ENCODE results near the gene OCIAD2. TPM values are rescaled to one million over a fixed set of nuclear protein-coding genes. Genes with fewer than 3 reads are reported as not detected.
A peak's percentile ranks its signal among the peaks of the same experiment; 100 is the strongest.
"Not testable (repeated sequence)": the region's sequence is repeated elsewhere in the genome, so short reads cannot be mapped to it uniquely, and the experiment has no call there.

Gene OCIAD2, protein sequence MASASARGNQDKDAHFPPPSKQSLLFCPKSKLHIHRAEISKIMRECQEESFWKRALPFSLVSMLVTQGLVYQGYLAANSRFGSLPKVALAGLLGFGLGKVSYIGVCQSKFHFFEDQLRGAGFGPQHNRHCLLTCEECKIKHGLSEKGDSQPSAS
- 74.6 and 98.3 TPM in 2 replicates for total RNA-seq (2014; rRNA removed; shearing (Covaris generic))

DNA sequence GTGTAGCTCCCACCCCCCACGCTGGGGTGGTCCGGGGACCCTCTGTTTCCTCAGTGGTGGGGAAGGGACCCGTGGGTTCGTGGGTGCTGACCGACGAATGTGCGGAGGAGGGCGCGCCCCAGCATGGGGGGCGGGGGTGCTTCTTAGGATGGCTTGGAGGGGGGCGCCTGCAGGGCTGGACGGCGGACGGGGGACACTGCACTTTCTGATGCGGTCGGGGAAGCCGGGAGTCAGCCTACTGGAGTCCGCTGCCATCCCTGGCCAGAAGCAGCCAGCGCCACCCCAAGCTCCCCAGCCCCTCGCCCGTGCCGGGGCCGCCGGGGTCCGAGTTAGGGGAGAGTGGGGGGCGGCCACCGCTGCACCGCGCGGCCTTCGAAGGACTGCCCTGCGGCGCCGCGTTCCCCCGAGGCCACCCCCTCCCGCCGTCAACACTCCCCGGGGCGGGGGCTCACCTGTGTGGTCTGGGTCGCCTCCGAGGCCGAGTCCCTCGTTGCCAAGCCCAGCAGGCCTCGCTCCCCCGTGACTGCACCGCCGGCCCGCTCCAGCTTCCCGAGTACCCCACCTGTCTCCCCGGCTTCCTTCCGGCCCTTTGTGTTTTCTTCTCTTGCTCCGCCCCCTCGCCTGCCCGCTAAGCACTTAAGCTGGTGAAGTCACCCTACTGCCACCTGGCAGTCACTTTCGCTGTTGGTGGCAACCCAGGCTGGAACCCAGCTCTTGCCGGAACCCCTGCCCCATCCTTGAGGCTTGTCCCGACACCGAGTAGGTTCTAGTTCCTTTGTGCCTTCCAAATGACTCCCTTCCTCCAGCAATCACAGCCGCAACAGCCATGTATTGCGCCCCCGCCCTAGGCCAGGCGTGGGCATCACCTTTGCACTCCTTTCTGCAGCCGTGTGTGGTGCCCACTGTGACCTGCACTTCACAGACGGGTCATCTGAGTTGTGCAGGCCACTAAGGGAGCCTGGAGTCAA, at the start of gene OCIAD2:
Gene OCIAD2, minus strand, starts transcription at position 569 of the 968 bp plus-strand sequence. CDS start 2,225 bp downstream, outside the sequence.
- DNase-seq (ENCODE audit: low read depth), result peak; percentile 82

- no peak for DNase-seq (ENCODE audit: low read depth)
Observed at GRCh38 chr4:48954314-48954713, 47.7 kb upstream of the OCIAD2 start.

DNA sequence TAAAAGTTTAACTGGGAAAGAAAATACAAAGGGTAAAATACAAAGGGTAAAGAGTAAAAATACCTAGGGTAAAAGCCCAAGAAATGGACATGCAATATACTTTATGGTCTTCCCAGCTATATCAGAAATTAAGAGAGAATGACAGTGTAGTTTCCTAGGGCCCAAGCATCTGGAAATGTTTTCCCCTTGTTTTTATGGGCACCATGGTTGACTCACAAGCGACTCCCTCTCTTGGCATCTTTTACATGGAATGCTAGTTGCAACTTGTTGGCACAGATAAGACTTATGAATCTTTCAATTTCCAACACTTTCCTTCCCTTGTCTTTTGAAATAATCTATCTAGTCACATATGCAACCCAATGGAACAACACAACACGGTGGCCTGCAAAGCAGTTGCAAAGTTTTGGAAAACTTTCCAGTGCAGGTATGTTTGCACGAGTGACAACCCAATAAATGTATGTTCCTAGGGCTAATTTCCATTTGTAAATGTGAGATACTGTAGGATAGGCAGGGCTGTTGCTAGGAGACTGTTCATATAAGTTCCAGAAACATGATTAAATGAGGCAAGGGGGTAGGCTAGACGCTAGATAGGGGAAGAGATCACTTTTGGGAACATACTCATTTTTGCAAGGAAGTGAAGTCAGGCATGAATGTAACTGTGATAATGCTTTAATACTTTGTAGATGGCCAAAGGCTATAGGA, 43.1 kb upstream of the OCIAD2 start:
- DNase-seq (ENCODE audit: low read depth), result peak; percentile 72

GRCh38 chr4:48949086-48949485, 42.5 kb upstream of the OCIAD2 start:
- no peak for DNase-seq (ENCODE audit: low read depth)

- DNase-seq (ENCODE audit: low read depth), result no peak
Observed at GRCh38 chr4:48947731-48948130, 41.2 kb upstream of the OCIAD2 start.

DNA sequence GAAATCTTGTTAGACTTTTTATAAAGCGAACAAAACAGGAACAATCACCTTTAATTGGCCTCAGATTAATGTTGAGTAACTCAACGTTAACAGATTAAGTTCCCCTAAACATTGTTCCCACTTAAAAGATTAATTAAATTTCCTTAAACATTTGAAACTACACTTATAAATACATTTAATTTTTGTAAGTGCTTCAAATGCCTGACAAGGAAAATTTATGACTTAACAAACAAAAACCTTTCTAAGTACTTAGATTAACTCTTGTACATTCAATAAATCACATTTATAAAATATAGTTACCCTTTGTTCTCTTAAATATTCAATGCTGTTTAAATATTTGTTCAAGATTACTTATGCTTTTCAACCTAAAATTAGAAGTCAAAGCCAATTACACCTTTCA, 39.4 kb upstream of the OCIAD2 start:
- DNase-seq (ENCODE audit: low read depth), result no peak

DNA sequence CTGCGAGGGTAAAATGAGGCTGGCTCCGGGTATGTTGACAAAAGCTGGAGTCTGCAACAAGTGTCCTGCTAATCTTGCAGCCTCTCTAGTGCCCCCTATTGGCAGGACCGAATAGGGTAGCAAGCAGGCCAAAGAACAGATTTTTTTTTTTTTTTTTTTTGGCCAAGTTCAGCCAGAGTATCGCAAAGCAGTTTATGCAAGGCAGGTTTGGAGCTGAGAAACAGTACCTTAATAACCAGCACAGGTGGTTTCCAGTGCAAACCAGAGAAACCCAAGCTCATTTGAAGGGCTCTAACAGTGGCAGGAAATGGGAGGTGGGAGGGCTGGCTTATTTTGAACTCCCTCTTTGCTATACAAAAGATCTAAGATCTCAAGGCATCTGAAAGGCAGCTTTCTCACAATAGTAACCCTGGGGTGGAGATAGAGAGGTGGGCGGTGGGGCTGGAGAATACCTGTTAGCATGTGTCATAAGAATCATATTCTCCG, 38.2 kb upstream of the OCIAD2 start:
- DNase-seq (ENCODE audit: low read depth), result no peak

DNA sequence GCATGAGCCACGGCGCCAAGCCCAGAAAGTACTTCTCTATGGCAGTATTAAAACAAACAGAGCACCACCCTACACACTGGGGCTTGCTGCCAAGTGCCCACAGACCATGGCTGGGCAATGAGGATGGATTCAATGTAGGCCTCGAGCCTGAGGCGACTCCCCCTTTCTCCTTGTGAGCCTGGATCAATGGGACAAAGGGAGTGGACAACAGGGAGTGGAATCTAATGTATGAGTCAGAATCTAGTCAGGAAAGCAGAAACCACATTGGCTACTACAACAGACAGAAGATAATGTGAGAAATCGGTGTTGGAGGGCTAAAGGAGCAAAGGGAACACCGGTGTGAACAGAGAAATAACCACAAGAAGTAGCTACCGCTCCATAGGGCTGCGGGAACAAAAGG, 37.7 kb upstream of the OCIAD2 start:
- peak; percentile 92 for DNase-seq (ENCODE audit: low read depth)

DNA sequence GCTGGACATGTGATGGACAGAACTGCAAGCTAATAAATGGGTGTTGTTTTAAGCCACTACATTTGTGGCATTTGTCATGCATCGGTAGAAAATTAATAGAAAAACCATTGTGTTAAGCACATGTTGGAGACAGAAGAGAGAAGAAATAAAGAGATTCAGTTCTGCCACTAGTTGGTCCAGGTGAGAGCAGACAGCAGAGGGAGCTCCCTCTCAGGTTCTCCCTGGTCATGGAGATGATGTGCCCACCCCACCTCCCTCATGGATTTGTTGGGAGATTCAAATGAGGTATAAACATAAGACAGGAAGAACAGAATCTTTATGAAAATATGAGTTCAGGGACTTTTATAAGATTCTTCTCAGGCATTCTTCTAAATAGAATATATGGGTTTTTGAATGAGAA, 36.8 kb upstream of the OCIAD2 start:
- peak; percentile 45 for DNase-seq (ENCODE audit: low read depth)

- peak; percentile 94 for DNase-seq (ENCODE audit: low read depth)
Observed at GRCh38 chr4:48939785-48940184, 33.2 kb upstream of the OCIAD2 start.

- no peak for DNase-seq (ENCODE audit: low read depth)
Observed at GRCh38 chr4:48938831-48939230, 32.3 kb upstream of the OCIAD2 start.

- DNase-seq (ENCODE audit: low read depth), result no peak
Observed at GRCh38 chr4:48937033-48937432, 30.5 kb upstream of the OCIAD2 start.

- DNase-seq (ENCODE audit: low read depth), result no peak
Observed at GRCh38 chr4:48931459-48931858, 24.9 kb upstream of the OCIAD2 start.

GRCh38 chr4:48930654-48931053, 24.1 kb upstream of the OCIAD2 start:
- DNase-seq (ENCODE audit: low read depth), result no peak

DNA sequence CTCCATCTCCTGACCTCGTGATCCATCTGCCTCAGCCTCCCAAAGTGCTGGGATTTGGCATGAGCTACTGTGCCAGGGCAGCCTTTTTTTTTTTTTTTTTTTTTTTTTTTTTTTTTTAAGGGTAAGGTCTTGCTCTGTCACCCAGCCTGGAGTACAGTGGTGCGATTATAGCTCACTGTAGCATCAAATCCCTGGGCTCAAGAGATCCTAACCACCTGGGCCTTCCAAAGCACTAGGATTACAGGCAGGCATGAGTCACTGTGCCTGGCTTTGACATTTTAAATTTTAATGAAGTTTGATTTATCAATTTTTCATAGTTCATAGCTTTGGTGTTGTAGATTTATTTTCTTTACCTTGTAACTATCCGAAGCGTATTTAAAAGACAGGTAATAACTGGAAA, 17.8 kb upstream of the OCIAD2 start:
- DNase-seq (ENCODE audit: low read depth), result no peak

- not testable (repeated sequence) for DNase-seq (ENCODE audit: low read depth)
Observed at GRCh38 chr4:48923065-48923464, 16.5 kb upstream of the OCIAD2 start.

DNA sequence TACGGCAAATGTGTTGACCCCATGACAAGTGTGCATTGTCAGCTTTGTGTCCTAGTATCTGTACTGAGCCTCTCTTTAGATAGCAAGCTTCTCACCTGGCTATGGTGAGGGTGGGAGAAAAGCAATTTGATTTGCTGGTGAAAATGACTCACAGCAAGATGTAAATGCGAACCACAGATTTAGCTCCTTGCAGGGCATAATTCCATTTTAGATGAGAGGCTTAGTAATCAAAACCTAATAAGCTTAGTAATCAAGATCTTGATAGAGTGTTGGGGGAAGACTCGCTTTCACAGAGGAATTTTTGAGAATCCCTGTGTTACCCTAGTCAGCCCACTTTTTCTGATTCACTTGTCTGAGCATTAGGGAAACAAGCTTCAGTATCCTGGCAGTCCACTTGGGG, 7.7 kb upstream of the OCIAD2 start:
- DNase-seq (ENCODE audit: low read depth), result peak; percentile 48

DNA sequence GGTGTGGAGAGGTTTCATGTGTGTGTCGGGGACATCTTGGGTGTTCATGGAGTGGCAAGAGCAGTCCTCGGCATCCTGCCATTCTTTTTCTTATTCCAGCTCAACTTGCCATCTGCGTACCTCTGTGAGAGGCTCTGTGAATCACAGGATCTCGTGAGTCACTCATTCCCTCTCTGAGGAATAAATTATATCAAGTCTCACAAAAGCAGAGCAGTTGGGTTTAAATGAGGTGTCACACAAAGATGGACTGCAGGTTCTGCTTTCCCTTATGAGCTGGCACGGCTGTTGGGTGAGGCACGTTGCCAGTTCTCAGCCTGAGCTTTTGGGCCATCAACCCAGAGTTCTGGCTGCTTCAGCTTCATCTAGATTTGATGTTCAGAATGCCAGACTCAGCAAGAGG, 6.8 kb upstream of the OCIAD2 start:
- peak; percentile 98 for DNase-seq (ENCODE audit: low read depth)

DNA sequence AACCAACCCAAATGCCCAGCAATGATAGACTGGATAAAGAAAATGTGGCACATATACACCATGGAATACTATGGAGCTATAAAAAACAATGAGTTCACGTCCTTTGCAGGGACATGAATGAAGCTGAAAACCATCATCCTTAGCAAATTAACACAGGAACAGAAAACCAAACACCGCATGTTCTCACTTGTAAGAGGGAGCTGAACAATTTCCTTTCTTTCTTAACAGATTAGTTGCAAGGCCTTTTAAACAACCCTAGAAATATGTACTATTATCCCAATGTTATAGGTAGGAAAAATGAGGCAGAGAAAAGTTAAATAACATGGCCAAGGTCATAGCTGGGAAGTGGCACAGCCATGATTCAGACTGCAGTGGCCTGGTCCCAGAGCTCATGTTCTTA, 5.8 kb upstream of the OCIAD2 start:
- no peak for DNase-seq (ENCODE audit: low read depth)

GRCh38 chr4:48910511-48910910, 3.9 kb upstream of the OCIAD2 start:
- no peak for DNase-seq (ENCODE audit: low read depth)

DNA sequence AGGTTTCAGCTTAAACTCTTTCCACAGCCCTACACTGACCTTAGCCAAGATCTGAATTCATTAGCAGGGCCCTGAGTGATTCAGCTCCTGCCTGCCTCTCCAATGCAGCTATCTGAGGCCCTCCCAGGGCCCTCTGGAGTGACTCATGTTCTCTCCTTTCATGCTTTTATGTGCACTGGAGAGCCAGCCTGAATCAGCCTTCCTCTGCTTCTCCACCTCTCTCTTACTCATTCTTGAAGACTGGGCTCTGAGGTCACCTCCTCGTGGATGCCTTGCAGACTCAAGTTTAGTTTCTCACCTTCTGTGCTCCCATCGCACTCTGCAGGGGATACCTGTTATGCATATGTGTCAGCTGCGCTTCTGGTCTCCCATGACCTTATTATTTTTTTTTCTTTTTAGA, 3.1 kb upstream of the OCIAD2 start:
- peak; percentile 99 for DNase-seq (ENCODE audit: low read depth)

DNA sequence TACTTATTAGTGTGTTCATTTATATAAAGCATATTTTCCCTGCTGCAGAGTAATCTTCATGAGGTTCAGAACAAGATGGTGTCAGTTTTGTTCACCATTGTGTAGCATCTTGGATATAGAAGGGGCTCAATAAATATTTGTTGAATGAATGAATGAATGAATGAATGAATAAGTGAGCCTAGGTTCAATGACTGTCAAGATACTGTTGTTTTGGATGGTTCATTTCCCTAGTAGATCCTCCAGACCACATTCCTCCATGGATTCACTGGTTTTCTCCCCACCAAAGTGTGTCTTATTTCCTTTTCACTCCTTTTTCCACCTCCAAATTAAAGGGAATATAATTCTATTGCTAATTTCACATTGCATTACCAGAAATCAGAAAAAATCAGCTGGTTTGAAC, 2.1 kb upstream of the OCIAD2 start:
- no peak for DNase-seq (ENCODE audit: low read depth)

Measured in M059J (cell line).